Measurements from ENCODE around the gene GP1BA. TPM values are rescaled to one million over a fixed set of nuclear protein-coding genes. Genes with fewer than 3 reads are reported as not detected.

GP1BA gene
- total and polyA plus RNA-seq, 2 of the 8 experiments (the other 6 are each of a cell fraction or from before 2014, with no cell fraction given) = not detected

- Histone ChIP-seq H3K9me3 (ENCODE audit: insufficient read depth in 2 of 2, low read depth in 1 of 2, low read length in 1 of 2) (no peaks in the 10 kb centered on the region), H3K27me3 (replicated peaks in 1 of 4; ENCODE audit: control insufficient read depth in 3 of 4, extremely low read depth in 1 of 4, insufficient read depth in 3 of 4, low read length in 3 of 4) (no peaks in the 10 kb centered on the region), H2BK5ac (ENCODE audit: low read depth, low read length) (no peak overlapping the region), H3K27ac (ENCODE audit: low read depth, low read length) (no peak overlapping the region), H4K20me1 (replicated peaks in 1 of 2; ENCODE audit: control insufficient read depth in 1 of 2, insufficient read depth in 2 of 2, low read length in 2 of 2) (no peaks in the 10 kb centered on the region), H2BK120ac (replicated peaks; ENCODE audit: low read depth, low read length) (no peak overlapping the region), H3K9ac (replicated peaks in 1 of 4; ENCODE audit: extremely low read depth in 1 of 4, low read depth in 3 of 4, low read length in 3 of 4) (no peak overlapping the region), H3K4me1 (replicated peaks in 1 of 4; ENCODE audit: control insufficient read depth in 3 of 4, insufficient read depth in 4 of 4, low read length in 3 of 4) (peaks cover 0 to 13% (median 9%) of the 10 kb centered on the region in 4 experiments; a peak in 6 of 7 replicates), H3K18ac (ENCODE audit: extremely low read depth, low read length) (no peak overlapping the region), H2AFZ (ENCODE audit: low read length) (no peak overlapping the region), H3K4me2 (ENCODE audit: insufficient read depth in 1 of 2, low read depth in 2 of 2, low read length in 2 of 2) (no peak overlapping the region), H3K79me1 (ENCODE audit: low read depth, low read length) (0 out of 2 replicates have a peak, but pooled peaks cover 2% of the 10 kb centered on the region), H3K56ac (replicated peaks; ENCODE audit: insufficient read length, low read depth, low read length) (no peak overlapping the region), H3K36me3 (ENCODE audit: control insufficient read depth in 2 of 4, insufficient read depth in 4 of 4, low read length in 3 of 4) (no peaks in the 10 kb centered on the region), H4K8ac (ENCODE audit: extremely low read depth, insufficient read depth, low read length) (no peak overlapping the region), H3K4me3 (ENCODE audit: extremely low read depth in 1 of 4, insufficient read depth in 2 of 4, low read depth in 3 of 4, low read length in 4 of 4) (no peak overlapping the region), H3K23me2 (ENCODE audit: low read depth, low read length) (peaks cover 8% of the 10 kb centered on the region), H4K5ac (ENCODE audit: insufficient read length, low read depth, low read length) (no peak overlapping the region), H2BK15ac (ENCODE audit: low read length) (no peak overlapping the region), H2BK12ac (ENCODE audit: low read depth, low read length) (no peak overlapping the region), H3K23ac (ENCODE audit: insufficient read length) (no peak overlapping the region), H3K14ac (ENCODE audit: insufficient read length) (no peak overlapping the region), H3K79me2 (ENCODE audit: control insufficient read depth in 1 of 2, insufficient read depth in 2 of 2, low read length in 2 of 2) (no peaks in the 10 kb centered on the region; a peak in 1 of 4 replicates), H4K91ac (replicated peaks; ENCODE audit: insufficient read length, low read length) (peak overlapping the region; percentile 20), H2AK5ac (ENCODE audit: low read depth, low read length) (no peak overlapping the region), H3K4ac (replicated peaks; ENCODE audit: insufficient read length, low read depth, low read length) (no peak overlapping the region), H2BK20ac (ENCODE audit: low read length) (no peak overlapping the region)
- ChIA-PET CTCF (ENCODE audit: partially characterized antibody) (interaction anchor here (0.6 to 5.0 kb wide), 12 partner anchors 8 to 456 kb away, joined by 3 to 20 read pairs (median 4); partner anchors contain the start of genes CAMTA2 and SLC52A1), POLR2A (ENCODE audit: partially characterized antibody) (interaction anchor here (0.6 to 32.4 kb wide), 6 partner anchors 6 to 42 kb away, joined by 3 to 987 read pairs (median 4); partner anchors contain the start of genes ENO3, PFN1, RNF167 and SLC25A11)
- DNase-seq (ENCODE audit: low read depth in 1 of 2, low spot score in 2 of 2) (no peak), FAIRE-seq (no peak)
- 90% methylated on average over 14 of the region's 14 CpGs; no CpG with 5 or more reads in 1 of the 2 experiments for WGBS, 2 experiments (ENCODE audit: extremely low coverage in 1 of 2, insufficient coverage in 1 of 2, insufficient read length in 1 of 2, insufficient replicate concordance in 2 of 2, low coverage in 1 of 2, low lambda C conversion rate in 2 of 2, missing lambda C conversion rate in 1 of 2)
- TF ChIP-seq CTBP2 (IDR thresholded peaks at IDR 0.05; ENCODE audit: borderline replicate concordance, insufficient read depth, insufficient read length, low read length) (no peak), POLR2A (IDR thresholded peaks at IDR 0.05; ENCODE audit: control extremely low read depth in 1 of 2, low read depth in 2 of 2, low read length in 2 of 2) (no peak), SIX5 (IDR thresholded peaks at IDR 0.05; ENCODE audit: low read depth, low read length) (no peak), SRF (IDR thresholded peaks at IDR 0.05; ENCODE audit: low read depth, low read length) (no peak), CHD2 (IDR thresholded peaks at IDR 0.05; ENCODE audit: low read length) (no peak)
Observed at GRCh38 chr17:4953451-4953961, 21.4 kb downstream of the GP1BA start.
